ENCODE results near the gene EGFL7. TPM values are rescaled to one million over a fixed set of nuclear protein-coding genes. Genes with fewer than 3 reads are reported as not detected.

EGFL7 gene
- total RNA-seq, 1 experiment from 2014 or later: 38.0 TPM

- Histone ChIP-seq H2BK20ac (ENCODE audit: low read depth, low read length, poor library complexity, severe bottlenecking) (no peak overlapping the region), H2BK12ac (ENCODE audit: insufficient read length, low read depth, low read length) (no peak overlapping the region), H3K79me2 (ENCODE audit: insufficient read depth, low read length) (no peaks in the 10 kb centered on the region), H3K79me1 (ENCODE audit: insufficient read depth, low read depth, low read length, poor library complexity, severe bottlenecking) (no peaks in the 10 kb centered on the region), H2BK120ac (ENCODE audit: low read depth, low read length, poor library complexity, severe bottlenecking) (no peak overlapping the region), H4K20me1 (ENCODE audit: control insufficient read depth, insufficient read depth, insufficient read length) (peaks cover 4% of the 10 kb centered on the region), H3K23me2 (ENCODE audit: insufficient read length, low read depth, low read length, poor library complexity, severe bottlenecking) (no peaks in the 10 kb centered on the region), H3K9me3 (ENCODE audit: control insufficient read depth, low read depth, low read length) (no peaks in the 10 kb centered on the region), H4K91ac (ENCODE audit: insufficient read length, low read depth, low read length) (no peak overlapping the region), H3K14ac (ENCODE audit: insufficient read depth, low read length) (no peak overlapping the region), H3K18ac (ENCODE audit: insufficient read length, low read depth, low read length) (no peak overlapping the region), H2BK15ac (ENCODE audit: low read depth, low read length) (no peak overlapping the region), H3K27ac (ENCODE audit: insufficient read length, low read depth, low read length) (no peak overlapping the region), H3K56ac (ENCODE audit: insufficient read length, low read depth, low read length) (no peak overlapping the region), H2AK5ac (ENCODE audit: insufficient read length, low read length) (no peak overlapping the region), H3T11ph (ENCODE audit: low read length) (no peak overlapping the region), H3K4me1 (ENCODE audit: insufficient read depth, low read length) (no peaks in the 10 kb centered on the region), H3K4me2 (ENCODE audit: insufficient read depth, insufficient read length, low read length) (no peak overlapping the region), H2AFZ (ENCODE audit: low read length) (no peak overlapping the region), H2BK5ac (ENCODE audit: insufficient read length, low read length) (no peak overlapping the region), H3K9ac (ENCODE audit: extremely low read depth, insufficient read length, low read length) (no peak overlapping the region), H4K8ac (replicated peaks; ENCODE audit: insufficient read length, low read depth, low read length) (no peak overlapping the region), H3K4ac (ENCODE audit: low read depth, low read length) (no peak overlapping the region), H3K23ac (ENCODE audit: insufficient read length, low read depth, low read length) (no peak overlapping the region), H3K27me3 (ENCODE audit: insufficient read depth, low read length) (no peaks in the 10 kb centered on the region), H4K5ac (ENCODE audit: insufficient read length, low read depth, low read length) (no peak overlapping the region)
- H3K4me1 Mint-ChIP-seq: peaks cover 2 to 6% of the 10 kb centered on the region in 2 experiments; a peak in 3 of 4 replicates
- no CpG with 5 or more reads among the region's 23 CpGs for WGBS (ENCODE audit: extremely low coverage, insufficient read length, low lambda C conversion rate)
- no peak for TF ChIP-seq CTCF (conservative IDR thresholded peaks at IDR 0.05)
- DNase-seq: no peak
- H3K36me3 Mint-ChIP-seq (ENCODE audit: insufficient read depth in 1 of 3, low read depth in 3 of 3): peaks cover 0 to 2% (median 0%) of the 10 kb centered on the region in 3 experiments; a peak in 3 of 7 replicates
- peaks cover 6% of the 10 kb centered on the region for H3K27me3 Mint-ChIP-seq (ENCODE audit: low read depth)
- H3K9me3 Mint-ChIP-seq: no peaks in the 10 kb centered on the region
- H3K4me3 Mint-ChIP-seq: no peak overlapping the region
- no peak overlapping the region; a peak in 1 of 7 replicates for H3K27ac Mint-ChIP-seq
Measured at GRCh38 chr9:136669791-136670464, 7.2 kb downstream of the EGFL7 start.

Data from H9 (cell line).